SK-N-SH (cell line): Measurements from ENCODE around the gene DEFB131B.

Source experiments
- CTCF ChIP-seq: fragments of 200-600 bp; sonication (generic); IDR thresholded peaks from 2 replicates; pipeline ENCODE4 v1.6.1; 2017; ENCODE audit warnings: antibody characterized with exemption, mild to moderate bottlenecking, moderate library complexity
- EP300 ChIP-seq, 2 experiments: IDR thresholded peaks; 2 replicates each; pipeline versions ENCODE4 v1.4.0 to v1.6.1; 2012; ENCODE audit warnings: borderline replicate concordance in 1 of 2, low read depth in 1 of 2, low read length in 1 of 2
- FOXM1 ChIP-seq: IDR thresholded peaks from 2 replicates; pipeline ENCODE4 v1.4.0; 2012; ENCODE audit warnings: low read depth, mild to moderate bottlenecking
- IRF3 ChIP-seq: fragments of 150-350 bp; IDR thresholded peaks from 2 replicates; pipeline ENCODE4 v1.6.1; 2016; ENCODE audit warnings: mild to moderate bottlenecking, low read depth, low read length
- JUND ChIP-seq: IDR thresholded peaks from 2 replicates; pipeline ENCODE4 v1.4.0; 2012
- MAX ChIP-seq: IDR thresholded peaks from 2 replicates; pipeline ENCODE4 v1.4.0; 2012; ENCODE audit warnings: low read depth
- POLR2AphosphoS5 ChIP-seq: IDR thresholded peaks from 2 replicates; pipeline ENCODE4 v1.6.1; 2012; ENCODE audit warnings: low read depth, low read length
- RCOR1 ChIP-seq: fragments of 150-350 bp; IDR thresholded peaks from 2 replicates; pipeline ENCODE4 v1.6.1; 2017; ENCODE audit warnings: antibody characterized with exemption, low read length
- RFX5 ChIP-seq: IDR thresholded peaks from 2 replicates; pipeline ENCODE4 v1.6.1; 2012; ENCODE audit warnings: mild to moderate bottlenecking, improper control_type of control experiment, low read length
- TAF1 ChIP-seq: IDR thresholded peaks from 2 replicates; pipeline ENCODE4 v1.6.1; 2012; ENCODE audit warnings: low read depth, mild to moderate bottlenecking, low read length, moderate library complexity, borderline replicate concordance
- TCF12 ChIP-seq: IDR thresholded peaks from 2 replicates; pipeline ENCODE4 v1.4.0; 2012
- YY1 ChIP-seq: IDR thresholded peaks from 2 replicates; pipeline ENCODE4 v1.4.0; 2012; ENCODE audit warnings: low read depth, mild to moderate bottlenecking
- TF ChIP-seq, protein P1 (sequence below): IDR thresholded peaks from 2 replicates; pipeline ENCODE4; 2012
- TF ChIP-seq, protein P2 (sequence below): IDR thresholded peaks from 2 replicates; pipeline ENCODE4 v1.6.1; 2012; ENCODE audit warnings: mild to moderate bottlenecking, low read depth, low read length, moderate library complexity

DNA sequence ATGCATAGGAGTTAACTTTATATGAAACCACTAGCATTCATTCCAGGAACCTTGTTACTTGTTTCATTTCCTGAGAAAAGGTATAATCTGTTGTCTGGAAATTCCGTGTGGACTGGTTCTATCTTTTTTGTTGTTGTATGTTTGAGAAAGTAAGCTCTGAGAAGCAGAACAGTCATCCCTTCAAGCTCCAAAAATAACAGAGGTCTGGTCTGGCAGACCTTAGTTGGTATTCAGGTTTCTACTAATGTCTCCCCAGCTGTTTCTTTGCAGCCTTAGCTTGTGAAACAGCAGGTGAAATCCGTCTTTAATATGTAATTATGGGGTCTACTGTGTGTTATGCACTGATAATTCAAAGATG lies 53.0 kb downstream of the DEFB131B start:
- TF ChIP-seq YY1, result no peak
- no peak for TF ChIP-seq TCF12
- TF ChIP-seq CTCF, result no peak
- TF ChIP-seq RFX5, result no peak
- no peak for TF ChIP-seq TAF1
- TF ChIP-seq, protein P1, sequence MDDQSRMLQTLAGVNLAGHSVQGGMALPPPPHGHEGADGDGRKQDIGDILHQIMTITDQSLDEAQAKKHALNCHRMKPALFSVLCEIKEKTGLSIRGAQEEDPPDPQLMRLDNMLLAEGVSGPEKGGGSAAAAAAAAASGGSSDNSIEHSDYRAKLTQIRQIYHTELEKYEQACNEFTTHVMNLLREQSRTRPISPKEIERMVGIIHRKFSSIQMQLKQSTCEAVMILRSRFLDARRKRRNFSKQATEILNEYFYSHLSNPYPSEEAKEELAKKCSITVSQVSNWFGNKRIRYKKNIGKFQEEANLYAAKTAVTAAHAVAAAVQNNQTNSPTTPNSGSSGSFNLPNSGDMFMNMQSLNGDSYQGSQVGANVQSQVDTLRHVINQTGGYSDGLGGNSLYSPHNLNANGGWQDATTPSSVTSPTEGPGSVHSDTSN, result no peak
- TF ChIP-seq IRF3, result no peak
- TF ChIP-seq EP300 (IDR thresholded peaks at IDR 0.05; ENCODE audit: borderline replicate concordance in 1 of 2, low read depth in 1 of 2, low read length in 1 of 2), result no peak
- TF ChIP-seq POLR2AphosphoS5, result no peak
- TF ChIP-seq, protein P2, sequence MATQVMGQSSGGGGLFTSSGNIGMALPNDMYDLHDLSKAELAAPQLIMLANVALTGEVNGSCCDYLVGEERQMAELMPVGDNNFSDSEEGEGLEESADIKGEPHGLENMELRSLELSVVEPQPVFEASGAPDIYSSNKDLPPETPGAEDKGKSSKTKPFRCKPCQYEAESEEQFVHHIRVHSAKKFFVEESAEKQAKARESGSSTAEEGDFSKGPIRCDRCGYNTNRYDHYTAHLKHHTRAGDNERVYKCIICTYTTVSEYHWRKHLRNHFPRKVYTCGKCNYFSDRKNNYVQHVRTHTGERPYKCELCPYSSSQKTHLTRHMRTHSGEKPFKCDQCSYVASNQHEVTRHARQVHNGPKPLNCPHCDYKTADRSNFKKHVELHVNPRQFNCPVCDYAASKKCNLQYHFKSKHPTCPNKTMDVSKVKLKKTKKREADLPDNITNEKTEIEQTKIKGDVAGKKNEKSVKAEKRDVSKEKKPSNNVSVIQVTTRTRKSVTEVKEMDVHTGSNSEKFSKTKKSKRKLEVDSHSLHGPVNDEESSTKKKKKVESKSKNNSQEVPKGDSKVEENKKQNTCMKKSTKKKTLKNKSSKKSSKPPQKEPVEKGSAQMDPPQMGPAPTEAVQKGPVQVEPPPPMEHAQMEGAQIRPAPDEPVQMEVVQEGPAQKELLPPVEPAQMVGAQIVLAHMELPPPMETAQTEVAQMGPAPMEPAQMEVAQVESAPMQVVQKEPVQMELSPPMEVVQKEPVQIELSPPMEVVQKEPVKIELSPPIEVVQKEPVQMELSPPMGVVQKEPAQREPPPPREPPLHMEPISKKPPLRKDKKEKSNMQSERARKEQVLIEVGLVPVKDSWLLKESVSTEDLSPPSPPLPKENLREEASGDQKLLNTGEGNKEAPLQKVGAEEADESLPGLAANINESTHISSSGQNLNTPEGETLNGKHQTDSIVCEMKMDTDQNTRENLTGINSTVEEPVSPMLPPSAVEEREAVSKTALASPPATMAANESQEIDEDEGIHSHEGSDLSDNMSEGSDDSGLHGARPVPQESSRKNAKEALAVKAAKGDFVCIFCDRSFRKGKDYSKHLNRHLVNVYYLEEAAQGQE, result no peak
- TF ChIP-seq RCOR1, result no peak
- TF ChIP-seq FOXM1, result no peak
- TF ChIP-seq MAX, result no peak
- no peak for TF ChIP-seq JUND
